ENCODE measurements around the gene INSIG2. TPM values are rescaled to one million over a fixed set of nuclear protein-coding genes. Genes with fewer than 3 reads are reported as not detected.

The INSIG2 gene
- total and polyA plus RNA-seq, 2 of the 8 experiments (the other 6 are each of a cell fraction or from before 2014, with no cell fraction given) = 7.0 to 11.2 TPM

- H2BK120ac ChIP-seq (replicated peaks; ENCODE audit: low read depth, low read length) = no peak overlapping the region
- no peak overlapping the region for H3K4me3 ChIP-seq (ENCODE audit: extremely low read depth in 1 of 4, insufficient read depth in 2 of 4, low read depth in 3 of 4, low read length in 4 of 4)
- no peaks in the 10 kb centered on the region for H3K23me2 ChIP-seq (ENCODE audit: low read depth, low read length)
- H3K14ac ChIP-seq (ENCODE audit: insufficient read length) = no peak overlapping the region
- H3K27ac ChIP-seq (ENCODE audit: low read depth, low read length) = no peak overlapping the region
- H3K56ac ChIP-seq (replicated peaks; ENCODE audit: insufficient read length, low read depth, low read length) = no peak overlapping the region
- 99% methylated on average over 3 of the region's 3 CpGs; no CpG with 5 or more reads in 1 of the 2 experiments for WGBS, 2 experiments (ENCODE audit: extremely low coverage in 1 of 2, insufficient coverage in 1 of 2, insufficient read length in 1 of 2, insufficient replicate concordance in 2 of 2, low coverage in 1 of 2, low lambda C conversion rate in 2 of 2, missing lambda C conversion rate in 1 of 2)
- no peak overlapping the region for H2AFZ ChIP-seq (ENCODE audit: low read length)
- H3K9me3 ChIP-seq (ENCODE audit: insufficient read depth in 2 of 2, low read depth in 1 of 2, low read length in 1 of 2) = no peaks in the 10 kb centered on the region
- H2BK15ac ChIP-seq (ENCODE audit: low read length) = no peak overlapping the region
- no peak for FAIRE-seq
- H3K36me3 ChIP-seq (ENCODE audit: control insufficient read depth in 2 of 4, insufficient read depth in 4 of 4, low read length in 3 of 4) = peaks cover 0 to 19% (median 3%) of the 10 kb centered on the region in 4 experiments; a peak in 5 of 8 replicates
- no peak overlapping the region for H4K5ac ChIP-seq (ENCODE audit: insufficient read length, low read depth, low read length)
- CTCF ChIA-PET (ENCODE audit: partially characterized antibody) = interaction anchor here (1.6 kb wide), 1 partner anchor 64 kb away, joined by 3 read pairs; no protein-coding TSS in a partner anchor
- H2BK12ac ChIP-seq (ENCODE audit: low read depth, low read length) = no peak overlapping the region
- no peak overlapping the region for H3K4ac ChIP-seq (replicated peaks; ENCODE audit: insufficient read length, low read depth, low read length)
- H3K27me3 ChIP-seq (replicated peaks in 1 of 4; ENCODE audit: control insufficient read depth in 3 of 4, extremely low read depth in 1 of 4, insufficient read depth in 3 of 4, low read length in 3 of 4) = no peaks in the 10 kb centered on the region
- POLR2A ChIA-PET (ENCODE audit: partially characterized antibody) = no interaction called here
- no peak overlapping the region for H4K8ac ChIP-seq (ENCODE audit: extremely low read depth, insufficient read depth, low read length)
- no peak for TF ChIP-seq KDM1A (IDR thresholded peaks at IDR 0.05; ENCODE audit: borderline replicate concordance, low read length)
- TF ChIP-seq POLR2AphosphoS5 (IDR thresholded peaks at IDR 0.05; ENCODE audit: low read depth, low read length) = no peak
- no peak for TF ChIP-seq MAX (IDR thresholded peaks at IDR 0.05)
- no peak overlapping the region for H4K91ac ChIP-seq (replicated peaks; ENCODE audit: insufficient read length, low read length)
- no peak overlapping the region for H3K4me2 ChIP-seq (ENCODE audit: insufficient read depth in 1 of 2, low read depth in 2 of 2, low read length in 2 of 2)
- no peak overlapping the region for H3K23ac ChIP-seq (ENCODE audit: insufficient read length)
- no peaks in the 10 kb centered on the region for H3K79me1 ChIP-seq (ENCODE audit: low read depth, low read length)
- H2BK5ac ChIP-seq (ENCODE audit: low read depth, low read length) = no peak overlapping the region
- no peaks in the 10 kb centered on the region for H3K79me2 ChIP-seq (ENCODE audit: control insufficient read depth in 1 of 2, insufficient read depth in 2 of 2, low read length in 2 of 2)
- DNase-seq (ENCODE audit: low read depth in 1 of 2, low spot score in 2 of 2) = no peak
- H3K18ac ChIP-seq (ENCODE audit: extremely low read depth, low read length) = no peak overlapping the region
- H3K9ac ChIP-seq (replicated peaks in 1 of 4; ENCODE audit: extremely low read depth in 1 of 4, low read depth in 3 of 4, low read length in 3 of 4) = no peak overlapping the region
- H4K20me1 ChIP-seq (replicated peaks in 1 of 2; ENCODE audit: control insufficient read depth in 1 of 2, insufficient read depth in 2 of 2, low read length in 2 of 2) = no peaks in the 10 kb centered on the region
- no peak overlapping the region for H2BK20ac ChIP-seq (ENCODE audit: low read length)
- H2AK5ac ChIP-seq (ENCODE audit: low read depth, low read length) = no peak overlapping the region
- H3K4me1 ChIP-seq (replicated peaks in 1 of 4; ENCODE audit: control insufficient read depth in 3 of 4, insufficient read depth in 4 of 4, low read length in 3 of 4) = no peaks in the 10 kb centered on the region
Measured at GRCh38 chr2:118110310-118110709, 22.0 kb downstream of the INSIG2 start.
